HG03066 (cell line): Measurements from ENCODE around the gene FGFR2.
"Not testable (repeated sequence)": the region's sequence is repeated elsewhere in the genome, so short reads cannot be mapped to it uniquely, and the experiment has no call there.

Experiments used
- ATAC-seq: cut with Tn5 transposase; IDR thresholded peaks from one replicate; pipeline ENCODE4 v1.9.1; 2021; ENCODE audit warnings: low read depth; ENCODE audit not compliant: unreplicated experiment

The FGFR2 gene

GRCh38 chr10:121526801-121527221 lies 71.4 kb downstream of the FGFR2 start:
- no peak for ATAC-seq

GRCh38 chr10:121526135-121526790 lies 72.0 kb downstream of the FGFR2 start:
- no peak for ATAC-seq

DNA sequence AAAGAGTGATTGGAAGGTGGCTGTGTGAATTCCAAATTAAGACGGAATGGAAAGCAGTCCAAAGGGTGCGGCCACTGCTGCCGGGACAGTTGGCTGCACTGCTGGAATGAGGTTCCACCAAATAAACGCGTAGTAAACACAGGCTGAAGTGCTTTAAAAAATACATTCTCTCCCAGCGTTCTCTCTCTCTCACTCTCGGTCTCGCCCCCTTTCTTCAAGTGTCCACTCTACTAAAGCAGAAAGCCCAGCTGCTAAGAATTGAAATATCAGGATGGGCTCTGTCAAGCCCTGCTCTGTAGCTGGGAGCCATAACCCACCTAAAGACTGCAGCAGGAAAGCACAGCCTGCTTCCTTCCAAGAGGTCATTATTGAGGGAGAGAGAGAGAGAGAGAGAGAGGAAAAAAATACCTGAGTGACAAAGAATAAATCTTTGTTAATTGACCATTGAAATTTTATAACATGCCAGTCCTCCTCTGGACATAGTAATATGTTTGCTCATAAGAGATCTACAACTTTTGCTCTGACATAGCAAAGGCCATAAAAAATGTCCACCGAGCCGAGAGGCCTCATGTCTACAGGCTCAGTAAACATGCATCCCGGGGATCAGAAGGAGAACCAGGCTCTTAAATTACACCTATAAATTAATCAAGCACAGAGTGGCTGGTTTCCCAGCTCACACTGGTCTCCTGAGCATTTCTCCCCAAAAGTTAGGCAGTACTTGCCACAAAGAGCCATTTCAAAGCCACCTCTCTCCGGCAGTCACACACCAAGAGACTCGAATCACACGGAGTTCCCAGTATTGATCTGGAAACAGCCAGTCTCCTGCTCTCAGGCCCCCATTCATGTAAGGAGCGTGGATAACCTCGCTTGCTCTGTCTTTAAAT lies 72.8 kb downstream of the FGFR2 start:
- no peak for ATAC-seq

DNA sequence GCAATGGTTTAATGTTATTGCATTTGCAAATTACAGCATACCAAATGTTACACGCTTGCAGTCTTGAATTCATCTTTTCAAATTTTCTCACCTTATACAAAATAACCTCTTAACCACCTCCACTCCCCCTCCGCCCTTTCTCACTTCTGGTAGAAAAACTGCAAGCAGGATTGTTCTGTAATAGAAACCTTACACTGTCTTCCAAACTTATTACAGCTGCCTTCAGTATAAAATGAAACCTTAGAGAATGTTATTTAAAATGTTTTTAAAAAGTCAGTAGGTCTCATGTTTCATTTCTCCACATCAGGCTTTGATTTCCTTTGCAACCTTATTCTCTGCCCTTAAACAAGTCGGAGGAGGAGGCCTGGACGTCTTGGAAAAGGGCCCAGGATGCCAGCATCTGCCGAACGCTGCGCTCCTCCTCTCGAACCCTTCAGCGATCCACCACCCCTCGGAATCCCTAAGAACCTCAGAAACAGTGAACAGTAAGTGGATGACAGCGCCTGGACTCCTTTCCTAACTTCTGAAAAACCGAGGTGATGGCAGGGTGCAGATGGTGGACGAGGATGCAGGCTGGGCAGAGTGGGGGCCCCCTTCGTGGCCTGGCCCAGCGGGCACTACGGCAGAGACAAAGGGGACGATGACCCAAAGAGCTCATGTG lies 74.0 kb downstream of the FGFR2 start:
- ATAC-seq: no peak

- no peak for ATAC-seq
These were observed 75.4 kb downstream of the FGFR2 start for GRCh38 chr10:121522831-121523230.

DNA sequence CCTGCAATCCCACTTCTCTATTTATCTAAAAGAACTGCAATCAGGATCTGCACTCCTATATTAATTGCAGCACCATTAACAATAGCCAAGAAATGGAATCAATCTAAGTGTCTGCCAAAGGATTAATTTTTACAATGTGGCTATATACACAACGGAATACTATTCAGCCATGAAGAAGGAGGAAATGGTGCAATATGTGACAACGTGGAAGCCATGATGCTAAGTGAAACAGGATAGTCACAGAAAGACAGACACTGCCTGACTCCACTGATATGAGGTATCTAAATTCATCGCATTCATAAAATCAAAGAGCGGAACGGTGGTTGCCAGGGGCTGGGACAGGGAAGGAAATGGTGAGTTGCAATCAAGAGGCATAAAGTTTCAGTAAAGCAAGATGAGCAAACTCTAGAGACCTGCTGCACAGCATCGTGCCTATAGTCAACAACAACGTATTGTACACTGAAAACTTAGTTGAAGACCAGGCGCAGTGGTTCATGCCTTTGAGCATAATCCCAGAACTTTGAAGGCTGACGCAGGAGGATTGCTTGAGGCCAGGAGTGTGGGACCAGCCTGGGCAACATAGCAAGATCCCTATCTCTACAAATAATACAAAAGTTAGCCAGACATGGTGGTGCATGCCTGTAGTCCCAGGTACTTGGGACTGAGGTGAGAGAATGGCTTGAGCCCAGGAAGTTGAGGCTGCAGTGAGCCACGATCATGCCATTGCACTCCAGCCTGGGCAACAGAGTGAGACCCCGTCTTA lies 76.3 kb downstream of the FGFR2 start:
- no peak for ATAC-seq

DNA sequence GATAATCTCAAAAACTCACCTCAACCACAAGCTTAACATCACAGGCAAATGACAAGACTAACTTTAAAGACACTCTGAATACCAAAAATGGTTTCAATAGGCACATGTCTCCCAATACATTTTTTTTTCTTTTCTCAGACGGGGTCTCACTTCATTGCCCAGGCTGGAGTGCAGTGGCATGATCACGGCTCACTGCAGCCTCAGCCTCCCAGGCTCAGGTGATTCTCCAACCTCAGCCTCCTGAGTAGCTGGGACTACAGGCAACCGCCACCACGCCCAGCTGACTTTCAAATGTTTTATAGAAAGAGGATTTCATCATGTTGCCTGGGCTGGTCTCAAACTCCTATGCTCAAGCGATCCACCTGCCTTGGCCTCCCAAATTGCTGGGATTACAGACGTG lies 77.7 kb downstream of the FGFR2 start:
- not testable (repeated sequence) for ATAC-seq

DNA sequence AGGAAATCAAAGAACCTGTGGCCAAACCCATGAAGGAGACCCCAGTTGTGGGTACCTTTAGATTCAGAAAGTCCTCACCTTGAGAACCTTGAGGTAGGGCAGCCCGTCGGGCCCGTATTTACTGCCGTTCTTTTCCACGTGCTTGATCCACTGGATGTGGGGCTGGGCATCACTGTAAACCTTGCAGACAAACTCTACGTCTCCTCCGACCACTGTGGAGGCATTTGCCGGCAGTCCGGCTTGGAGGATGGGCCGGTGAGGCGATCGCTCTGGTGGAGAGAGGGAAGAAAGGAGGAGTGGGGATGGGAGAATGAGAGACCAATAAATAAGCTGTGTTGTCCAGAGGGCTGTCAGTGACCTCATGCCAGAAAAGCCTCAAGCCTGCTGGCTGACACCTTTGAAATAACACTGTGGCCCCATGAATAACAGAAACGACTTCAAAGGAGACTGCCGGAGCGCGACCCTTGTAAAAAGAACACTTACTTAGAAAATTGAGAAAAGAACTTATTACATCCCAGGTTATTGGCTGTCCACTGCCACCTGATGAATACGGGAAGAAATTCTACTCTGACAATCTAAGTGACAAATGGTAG lies 78.2 kb downstream of the FGFR2 start:
- ATAC-seq: no peak

DNA sequence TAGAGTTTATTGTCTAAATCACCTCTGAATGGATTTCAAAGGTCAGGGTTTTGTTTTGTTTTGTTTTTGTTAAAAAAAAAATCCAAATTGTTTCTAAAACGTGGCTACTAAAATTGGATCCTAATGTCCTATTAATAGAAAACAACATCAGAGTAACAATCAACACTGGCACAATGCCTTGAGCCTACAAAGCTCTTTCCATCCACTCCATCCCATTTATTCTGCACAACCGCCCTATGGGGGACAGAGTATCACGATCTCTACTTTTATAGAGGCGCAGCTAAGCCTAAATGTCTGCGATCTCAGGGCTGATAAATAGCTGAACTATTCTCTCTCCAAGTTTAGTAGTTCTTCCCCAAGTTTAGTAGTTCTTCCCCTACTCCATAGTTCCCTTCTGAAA lies 78.8 kb downstream of the FGFR2 start:
- ATAC-seq: no peak

GRCh38 chr10:121518333-121518732 lies 79.9 kb downstream of the FGFR2 start:
- no peak for ATAC-seq

GRCh38 chr10:121516093-121516865 lies 82.0 kb downstream of the FGFR2 start:
- peak; percentile 94 for ATAC-seq

- no peak for ATAC-seq
These were observed 83.9 kb downstream of the FGFR2 start for GRCh38 chr10:121514141-121514865.

DNA sequence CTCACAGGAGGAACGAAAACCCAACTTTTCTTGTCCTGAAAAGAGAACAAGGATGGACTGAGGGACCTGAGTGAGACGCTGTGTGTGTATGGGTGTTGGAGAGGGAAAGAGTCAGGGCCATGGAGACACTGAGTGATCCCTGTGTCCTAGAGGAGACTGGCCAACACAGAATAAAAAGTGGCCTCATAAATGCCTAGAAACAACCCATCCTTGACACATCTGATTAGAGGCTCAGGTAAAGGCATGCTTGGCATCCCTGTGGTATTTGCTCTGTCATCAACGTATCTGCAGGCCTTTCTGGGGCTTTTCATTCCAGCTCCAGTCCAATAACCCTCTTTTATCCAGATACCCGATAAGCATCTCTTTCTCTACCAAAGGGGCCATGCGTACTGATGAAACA lies 86.3 kb downstream of the FGFR2 start:
- ATAC-seq: no peak

DNA sequence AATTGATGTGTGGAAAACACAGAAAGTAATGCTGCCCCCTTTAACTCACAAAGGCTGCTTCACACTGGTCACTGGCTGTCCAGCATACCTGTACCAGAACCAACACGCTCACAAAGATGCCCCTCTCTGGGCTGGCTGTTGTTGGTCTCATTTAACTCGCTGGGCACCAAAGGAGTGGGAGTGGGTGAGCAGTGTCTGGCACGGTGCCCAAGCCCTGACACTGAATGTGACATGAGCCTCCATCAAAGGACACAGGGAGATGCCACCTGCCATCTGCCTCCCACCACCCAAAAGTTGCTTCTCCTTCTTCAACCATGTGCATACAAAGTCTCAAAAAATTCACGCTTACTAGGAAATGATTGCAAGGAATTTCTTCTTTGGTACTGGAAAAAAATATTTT lies 86.8 kb downstream of the FGFR2 start:
- ATAC-seq: no peak

GRCh38 chr10:121510201-121510771 lies 88.0 kb downstream of the FGFR2 start:
- ATAC-seq: no peak

- no peak for ATAC-seq
These were observed 88.4 kb downstream of the FGFR2 start for GRCh38 chr10:121509796-121510195.

GRCh38 chr10:121509112-121509511 lies 89.1 kb downstream of the FGFR2 start:
- no peak for ATAC-seq

DNA sequence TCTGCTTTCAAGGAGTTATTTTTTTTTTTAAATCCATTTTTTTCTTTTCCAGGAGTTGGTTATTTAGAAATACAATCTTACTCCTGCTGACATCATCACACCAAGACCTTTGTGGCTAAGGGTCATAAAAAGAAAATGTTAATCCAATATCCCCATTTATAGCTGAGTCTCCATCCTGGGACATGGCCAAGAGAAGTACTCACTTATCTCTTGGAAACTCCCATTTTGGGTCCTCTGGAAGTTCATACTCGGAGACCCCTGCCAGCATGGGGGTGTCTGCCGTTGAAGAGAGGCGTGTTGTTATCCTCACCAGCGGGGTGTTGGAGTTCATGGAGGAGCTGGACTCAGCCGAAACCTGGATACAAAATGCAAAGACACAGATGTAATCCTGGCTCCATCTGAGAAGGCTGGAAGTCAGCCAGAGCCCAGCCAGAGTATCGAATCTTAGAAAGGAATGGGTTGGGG lies 94.6 kb downstream of the FGFR2 start:
- ATAC-seq: no peak
